Suppressor macrophage treated with lipopolysaccharide for 1 hour (primary cell): ENCODE measurements around the gene SMIM3.
"Not testable (repeated sequence)": the region's sequence is repeated elsewhere in the genome, so short reads cannot be mapped to it uniquely, and the experiment has no call there.

Experiments
- DNase-seq, 3 donors: peaks; one replicate each; pipeline ENCODE4 v3.0.0-alpha.2; 2020 to 2022

Gene SMIM3

GRCh38 chr5:150801117-150801927 is 22.8 kb downstream of the SMIM3 start:
- DNase-seq = peak; percentile 53 to 79 (median 77)

- no peak for DNase-seq
Measured at GRCh38 chr5:150804388-150804787, 25.8 kb downstream of the SMIM3 start.

- DNase-seq = no peak
Measured at GRCh38 chr5:150809363-150809762, 30.8 kb downstream of the SMIM3 start.

- DNase-seq = no peak
Measured at GRCh38 chr5:150815010-150815409, 36.5 kb downstream of the SMIM3 start.

- no peak for DNase-seq
Measured at GRCh38 chr5:150816946-150817345, 38.4 kb downstream of the SMIM3 start.

- no peak for DNase-seq
Measured at GRCh38 chr5:150829744-150830143, 51.2 kb downstream of the SMIM3 start.

- DNase-seq = not testable (repeated sequence)
Measured at GRCh38 chr5:150831821-150832220, 53.3 kb downstream of the SMIM3 start.

GRCh38 chr5:150836064-150836463 is 57.5 kb downstream of the SMIM3 start:
- DNase-seq = no peak

- no peak for DNase-seq
Measured at GRCh38 chr5:150836703-150837102, 58.1 kb downstream of the SMIM3 start.

- DNase-seq = not testable (repeated sequence)
Measured at GRCh38 chr5:150845185-150845859, 66.8 kb downstream of the SMIM3 start.

GRCh38 chr5:150846308-150846653 is 67.7 kb downstream of the SMIM3 start, which contains the start of gene IRGM:
TSS of gene IRGM (plus strand) at chr5:150846521. CDS start at chr5:150848124, 1,603 bp downstream.
- not testable (repeated sequence) for DNase-seq
